ENCODE data around the gene C6orf132. TPM values are rescaled to one million over a fixed set of nuclear protein-coding genes. Genes with fewer than 3 reads are reported as not detected.
A peak's percentile ranks its signal among the peaks of the same experiment; 100 is the strongest.
"Not testable (repeated sequence)": the region's sequence is repeated elsewhere in the genome, so short reads cannot be mapped to it uniquely, and the experiment has no call there.

C6orf132 gene
- total and polyA plus RNA-seq, 2 experiments from 2014 or later: 3.2 to 5.2 TPM

GRCh38 chr6:42171813-42172581, 29.6 kb upstream of the C6orf132 start:
- H3K79me2 ChIP-seq (ENCODE audit: insufficient read depth): no peaks in the 10 kb centered on the region
- no peak overlapping the region for H2AFZ ChIP-seq
- H3K4me2 ChIP-seq (ENCODE audit: unreplicated experiment): no peak overlapping the region
- H3F3A ChIP-seq (ENCODE audit: insufficient read depth): no peaks in the 10 kb centered on the region
- no peaks in the 10 kb centered on the region for H4K20me1 ChIP-seq (ENCODE audit: insufficient read depth)
- no peaks in the 10 kb centered on the region for H3K36me3 ChIP-seq (ENCODE audit: low read depth)
- no peak overlapping the region for H3K27ac ChIP-seq
- H3K4me1 ChIP-seq (ENCODE audit: insufficient read depth): no peaks in the 10 kb centered on the region
- DNase-seq: no peak
- in situ Hi-C loops (cut with MboI): no loop called here
- TF ChIP-seq EZH2phosphoT487 (IDR thresholded peaks at IDR 0.05; ENCODE audit: insufficient read depth, low read depth) (no peak), EZH2 (IDR thresholded peaks at IDR 0.05; ENCODE audit: insufficient read depth, poor library complexity, severe bottlenecking) (no peak)
- H3K27me3 ChIP-seq (replicated peaks; ENCODE audit: insufficient read depth): no peaks in the 10 kb centered on the region
- H3K9me3 ChIP-seq (ENCODE audit: low read depth): no peaks in the 10 kb centered on the region
- H3K4me3 ChIP-seq: no peak overlapping the region
- 77% methylated on average over 7 of the region's 7 CpGs for WGBS, 2 experiments (ENCODE audit: low coverage in 1 of 2, low lambda C conversion rate in 2 of 2, missing lambda C conversion rate in 2 of 2)
- H3K9ac ChIP-seq: no peak overlapping the region
- no peaks in the 10 kb centered on the region for H3K9me2 ChIP-seq (ENCODE audit: insufficient read depth)

GRCh38 chr6:42169780-42170179, 27.4 kb upstream of the C6orf132 start:
- DNase-seq; H2AFZ ChIP-seq; H3K4me2 ChIP-seq (ENCODE audit: unreplicated experiment); H3K36me3 ChIP-seq (ENCODE audit: low read depth); H4K20me1 ChIP-seq (ENCODE audit: insufficient read depth); H3K27ac ChIP-seq; H3K4me1 ChIP-seq (ENCODE audit: insufficient read depth); H3K79me2 ChIP-seq (ENCODE audit: insufficient read depth); H3K4me3 ChIP-seq; H3K9me3 ChIP-seq (ENCODE audit: low read depth); H3K27me3 ChIP-seq (replicated peaks; ENCODE audit: insufficient read depth); H3K9me2 ChIP-seq (ENCODE audit: insufficient read depth); H3F3A ChIP-seq (ENCODE audit: insufficient read depth); H3K9ac ChIP-seq: not testable (repeated sequence)
- in situ Hi-C loops (cut with MboI): loop anchor here (5.0 kb wide), 1 partner anchor 92 kb away; no protein-coding TSS in a partner anchor
- WGBS, 2 experiments (ENCODE audit: low coverage in 1 of 2, low lambda C conversion rate in 2 of 2, missing lambda C conversion rate in 2 of 2): 44% methylated on average over 2 of the region's 2 CpGs

GRCh38 chr6:42168650-42169049, 26.2 kb upstream of the C6orf132 start:
- Histone ChIP-seq H3K4me2 (ENCODE audit: unreplicated experiment) (no peak overlapping the region), H3K79me2 (ENCODE audit: insufficient read depth) (no peaks in the 10 kb centered on the region), H3K4me1 (ENCODE audit: insufficient read depth) (peaks cover 11% of the 10 kb centered on the region), H3K9me2 (ENCODE audit: insufficient read depth) (no peaks in the 10 kb centered on the region), H3F3A (ENCODE audit: insufficient read depth) (peaks cover 4% of the 10 kb centered on the region; the same call in 1 of the 2 replicates), H2AFZ (no peak overlapping the region), H3K27me3 (replicated peaks; ENCODE audit: insufficient read depth) (no peaks in the 10 kb centered on the region), H3K36me3 (ENCODE audit: low read depth) (no peaks in the 10 kb centered on the region), H3K27ac (no peak overlapping the region), H3K4me3 (no peak overlapping the region), H4K20me1 (ENCODE audit: insufficient read depth) (no peaks in the 10 kb centered on the region), H3K9ac (no peak overlapping the region), H3K9me3 (ENCODE audit: low read depth) (no peaks in the 10 kb centered on the region)
- TF ChIP-seq EZH2phosphoT487 (IDR thresholded peaks at IDR 0.05; ENCODE audit: insufficient read depth, low read depth): no peak
- TF ChIP-seq EZH2 (IDR thresholded peaks at IDR 0.05; ENCODE audit: insufficient read depth, poor library complexity, severe bottlenecking): no peak
- 79 to 85% methylated on average over 6 of the region's 6 CpGs for WGBS, 2 experiments (ENCODE audit: low coverage in 1 of 2, low lambda C conversion rate in 2 of 2, missing lambda C conversion rate in 2 of 2)
- no peak for DNase-seq
- in situ Hi-C loops (cut with MboI): loop anchor here (5.0 kb wide), 1 partner anchor 91 kb away; no protein-coding TSS in a partner anchor

DNA sequence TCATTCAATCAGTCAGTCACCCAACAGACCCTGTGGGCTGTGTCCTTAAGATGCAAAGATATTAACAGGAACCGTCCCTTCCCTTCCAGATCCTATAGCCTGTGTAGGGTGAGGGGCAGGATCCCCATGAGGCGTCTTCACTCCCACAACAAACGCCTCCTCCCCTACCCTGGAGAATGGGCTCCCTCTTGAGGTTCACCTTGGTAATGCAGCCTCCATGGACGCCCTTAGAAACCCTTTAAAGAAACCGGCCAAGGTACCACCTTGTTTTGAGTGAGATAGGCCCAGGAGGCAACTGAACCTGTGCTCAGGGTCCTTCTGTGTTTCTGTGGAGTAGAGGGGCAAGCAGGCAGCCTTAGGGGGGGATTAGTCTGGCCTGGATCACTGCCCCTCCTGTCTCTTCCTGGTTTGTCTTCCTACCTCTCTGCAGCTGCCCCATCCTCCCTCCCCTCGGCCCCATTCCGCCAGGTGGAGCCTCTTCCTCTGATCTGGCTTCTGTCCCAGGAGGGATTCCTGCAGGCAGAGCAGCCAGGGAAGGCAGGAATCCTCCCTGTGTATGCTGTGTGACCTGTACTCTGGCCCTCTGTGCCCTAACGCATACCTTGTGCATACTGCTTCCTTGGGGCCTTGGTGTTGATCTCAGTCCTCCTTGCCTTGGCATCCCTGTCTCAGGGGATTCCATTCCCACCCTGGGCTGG, 24.2 kb upstream of the C6orf132 start:
- 11 to 15% methylated on average over 6 to 8 of the region's 8 CpGs for WGBS, 2 experiments (ENCODE audit: low coverage in 1 of 2, low lambda C conversion rate in 2 of 2, missing lambda C conversion rate in 2 of 2)
- DNase-seq: peak; percentile 48
- H4K20me1 ChIP-seq (ENCODE audit: insufficient read depth): no peaks in the 10 kb centered on the region
- H3K27ac ChIP-seq: no peak overlapping the region
- H3K9me3 ChIP-seq (ENCODE audit: low read depth): no peaks in the 10 kb centered on the region
- peaks cover 4% of the 10 kb centered on the region; the same call in 1 of the 2 replicates for H3F3A ChIP-seq (ENCODE audit: insufficient read depth)
- H2AFZ ChIP-seq: peak overlapping the region; percentile 36; the same call in 1 of the 2 replicates
- H3K27me3 ChIP-seq (replicated peaks; ENCODE audit: insufficient read depth): no peaks in the 10 kb centered on the region
- TF ChIP-seq EZH2phosphoT487 (IDR thresholded peaks at IDR 0.05; ENCODE audit: insufficient read depth, low read depth) (no peak), EZH2 (IDR thresholded peaks at IDR 0.05; ENCODE audit: insufficient read depth, poor library complexity, severe bottlenecking) (no peak)
- in situ Hi-C loops (cut with MboI): loop anchor here (5.0 kb wide), 1 partner anchor 89 kb away; no protein-coding TSS in a partner anchor
- H3K9ac ChIP-seq: no peak overlapping the region
- no peaks in the 10 kb centered on the region for H3K9me2 ChIP-seq (ENCODE audit: insufficient read depth)
- H3K36me3 ChIP-seq (ENCODE audit: low read depth): no peaks in the 10 kb centered on the region
- H3K4me3 ChIP-seq: no peak overlapping the region
- no peaks in the 10 kb centered on the region for H3K79me2 ChIP-seq (ENCODE audit: insufficient read depth)
- peaks cover 11% of the 10 kb centered on the region for H3K4me1 ChIP-seq (ENCODE audit: insufficient read depth)
- H3K4me2 ChIP-seq (ENCODE audit: unreplicated experiment): no peak overlapping the region

All from GM23248 (cell line).